Cardiac muscle cell (in vitro differentiated cells and primary cell): ENCODE results near the gene SMIM36. TPM values are rescaled to one million over a fixed set of nuclear protein-coding genes. Genes with fewer than 3 reads are reported as not detected.

ENCODE experiments used
- DNase-seq, 2 donors: peaks; one replicate each; pipeline versions ENCODE4 v3.0.0 to v3.0.0-alpha.2; 2010 to 2017; ENCODE audit warnings: low read depth in 1 of 2, low spot score in 1 of 2
- H3K27ac ChIP-seq: fragments of 200-600 bp; sonication (generic); 2 replicates; pipeline ENCODE4 v1.5.1; 2016
- H3K27me3 ChIP-seq: fragments of 200-600 bp; sonication (generic); 2 replicates; pipeline ENCODE4 v1.6.0; 2016; ENCODE audit warnings: control low read depth
- H3K36me3 ChIP-seq: fragments of 200-600 bp; sonication (generic); 2 replicates; pipeline ENCODE4 v1.5.1; 2016; ENCODE audit warnings: control low read depth
- H3K4me1 ChIP-seq: fragments of 200-600 bp; sonication (generic); 2 replicates; pipeline ENCODE4 v1.8.1; 2017; ENCODE audit warnings: low read depth, mild to moderate bottlenecking, mixed run types
- H3K4me3 ChIP-seq: fragments of 200-600 bp; sonication (generic); 2 replicates; pipeline ENCODE4 v1.5.1; 2016; ENCODE audit warnings: mild to moderate bottlenecking
- H3K9me3 ChIP-seq: fragments of 200-600 bp; sonication (generic); 2 replicates; pipeline ENCODE4 v1.5.1; 2017; ENCODE audit warnings: low read depth, mild to moderate bottlenecking, control low read depth
- polyA plus RNA-seq: library from polyadenylated mRNA; unstranded; fragments of >200 nt; fragmentation: Nextera tagmentation; extraction: Ambion mirVana; gene quantifications from 2 replicates; pipeline ENCODE4 v1.2.1, GENCODE V29; 2016
- total RNA-seq: library from RNA; depleted of rRNA; stranded (reverse); fragments of >200 nt; gene quantifications from 2 replicates; pipeline ENCODE4 v1.2.3, GENCODE V29; 2016
- TF ChIP-seq, protein P1 (sequence below): IDR thresholded peaks from 2 replicates; pipeline ENCODE4 v1.5.1; 2012; ENCODE audit warnings: low read depth, mild to moderate bottlenecking, low read length

Gene SMIM36
- total and polyA plus RNA-seq, 2 experiments from 2014 or later = not detected

DNA sequence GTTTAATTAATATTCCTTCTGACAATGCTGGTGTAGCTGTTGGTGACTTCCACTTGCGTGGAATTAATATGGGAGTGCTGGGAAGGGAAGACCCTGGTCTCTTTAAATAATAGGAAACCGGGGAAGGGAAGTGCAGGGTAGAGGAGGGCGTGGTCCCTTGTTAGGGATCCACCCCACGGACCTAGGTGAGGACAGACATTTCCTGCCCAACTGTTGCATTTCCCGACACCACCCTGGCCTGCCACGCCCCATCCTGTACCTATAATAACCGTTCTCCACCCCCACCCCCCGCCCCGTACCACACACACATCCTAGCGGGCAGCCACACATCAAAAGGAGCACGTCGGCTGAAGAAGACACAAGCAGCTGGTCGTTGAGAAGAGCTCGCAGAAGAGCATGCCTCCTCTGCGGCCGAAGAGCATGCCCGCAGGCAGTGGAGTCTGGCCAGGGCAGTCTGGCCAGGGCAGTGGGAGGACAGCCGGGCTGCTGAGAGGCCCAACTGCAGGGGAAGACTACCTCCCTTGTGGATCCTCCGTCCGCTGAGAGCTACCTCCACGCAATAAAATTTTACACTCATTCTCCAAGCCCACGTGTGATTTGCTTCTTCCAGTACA is 52.9 kb downstream of the SMIM36 start:
- no peak for DNase-seq
- Histone ChIP-seq H3K4me3 (no peak overlapping the region), H3K36me3 (no peaks in the 10 kb centered on the region), H3K9me3 (no peaks in the 10 kb centered on the region), H3K27me3 (no peaks in the 10 kb centered on the region), H3K4me1 (no peaks in the 10 kb centered on the region), H3K27ac (no peak overlapping the region)
- TF ChIP-seq, protein P1, sequence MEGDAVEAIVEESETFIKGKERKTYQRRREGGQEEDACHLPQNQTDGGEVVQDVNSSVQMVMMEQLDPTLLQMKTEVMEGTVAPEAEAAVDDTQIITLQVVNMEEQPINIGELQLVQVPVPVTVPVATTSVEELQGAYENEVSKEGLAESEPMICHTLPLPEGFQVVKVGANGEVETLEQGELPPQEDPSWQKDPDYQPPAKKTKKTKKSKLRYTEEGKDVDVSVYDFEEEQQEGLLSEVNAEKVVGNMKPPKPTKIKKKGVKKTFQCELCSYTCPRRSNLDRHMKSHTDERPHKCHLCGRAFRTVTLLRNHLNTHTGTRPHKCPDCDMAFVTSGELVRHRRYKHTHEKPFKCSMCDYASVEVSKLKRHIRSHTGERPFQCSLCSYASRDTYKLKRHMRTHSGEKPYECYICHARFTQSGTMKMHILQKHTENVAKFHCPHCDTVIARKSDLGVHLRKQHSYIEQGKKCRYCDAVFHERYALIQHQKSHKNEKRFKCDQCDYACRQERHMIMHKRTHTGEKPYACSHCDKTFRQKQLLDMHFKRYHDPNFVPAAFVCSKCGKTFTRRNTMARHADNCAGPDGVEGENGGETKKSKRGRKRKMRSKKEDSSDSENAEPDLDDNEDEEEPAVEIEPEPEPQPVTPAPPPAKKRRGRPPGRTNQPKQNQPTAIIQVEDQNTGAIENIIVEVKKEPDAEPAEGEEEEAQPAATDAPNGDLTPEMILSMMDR = no peak

DNA sequence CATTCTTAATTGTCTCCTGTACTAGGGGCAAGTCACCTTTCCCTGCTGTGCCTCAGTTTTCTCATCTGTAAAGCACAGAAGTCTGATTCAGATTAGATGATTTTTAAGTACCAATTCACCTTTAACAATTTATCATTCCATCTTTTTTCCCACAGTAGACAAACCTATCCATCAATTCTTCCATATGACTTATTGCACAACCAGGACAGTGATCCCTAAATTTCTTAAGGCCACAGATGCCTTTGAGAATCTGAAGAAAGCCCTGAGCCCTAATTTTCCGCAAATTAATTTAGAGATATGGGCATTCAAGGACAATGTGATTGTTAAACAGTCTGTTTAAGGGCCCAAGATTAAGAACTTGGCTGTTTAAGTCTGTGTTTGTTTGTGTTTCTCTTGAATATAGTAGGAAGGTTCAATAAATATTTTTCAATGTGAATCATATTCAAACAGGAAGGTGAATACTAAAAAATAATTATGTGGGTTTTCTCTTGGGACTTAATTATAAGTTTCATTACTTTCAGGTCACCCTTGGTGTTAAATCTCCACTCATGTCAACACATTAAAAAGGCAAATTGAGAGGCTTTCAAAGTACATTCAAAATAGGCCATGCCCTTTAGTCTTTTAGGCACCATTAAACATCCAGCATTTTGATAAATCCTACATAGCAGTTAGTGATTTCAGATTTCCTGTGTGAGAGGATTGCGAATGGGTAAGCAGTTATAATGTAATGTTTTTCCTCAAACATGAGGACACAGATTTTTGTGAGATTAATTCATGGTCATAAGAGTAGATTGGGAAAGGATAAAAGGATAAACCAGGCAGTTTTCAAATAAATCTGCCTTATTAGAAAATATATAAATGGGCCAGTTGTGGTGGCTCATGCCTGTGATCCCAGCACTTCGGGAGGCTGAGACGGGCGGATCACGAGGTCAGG is 54.7 kb downstream of the SMIM36 start:
- no peaks in the 10 kb centered on the region for H3K27me3 ChIP-seq
- no peaks in the 10 kb centered on the region for H3K4me1 ChIP-seq
- no peaks in the 10 kb centered on the region for H3K36me3 ChIP-seq
- TF ChIP-seq, protein P1 = no peak
- no peaks in the 10 kb centered on the region for H3K9me3 ChIP-seq
- no peak overlapping the region for H3K4me3 ChIP-seq
- no peak for DNase-seq
- H3K27ac ChIP-seq = no peak overlapping the region

DNA sequence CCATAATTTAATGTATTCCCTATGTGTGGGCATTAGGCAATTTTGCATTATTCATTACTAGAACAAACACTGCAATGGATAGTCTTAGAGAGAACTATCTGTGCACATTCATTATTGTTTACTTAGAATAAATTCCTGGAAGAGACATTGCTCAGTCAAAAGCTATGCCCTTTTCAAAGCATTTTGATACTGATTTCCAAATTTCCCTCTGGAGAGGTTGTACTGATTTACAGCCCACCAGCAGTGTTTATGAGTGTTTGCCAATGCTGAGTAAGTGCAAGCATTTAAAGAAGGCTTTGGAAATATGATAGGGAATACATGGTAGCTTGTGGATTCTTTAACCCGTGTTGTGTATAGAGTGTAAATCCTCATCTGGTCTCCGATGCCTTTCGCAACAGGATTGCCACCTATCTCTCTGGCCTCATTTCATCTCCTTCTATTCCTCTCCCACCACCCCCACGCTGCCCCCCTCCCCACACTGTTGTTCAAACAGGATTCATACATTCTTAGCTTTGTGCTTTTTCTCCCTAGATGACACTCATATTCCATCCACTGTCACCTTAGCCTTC is 56.3 kb downstream of the SMIM36 start:
- H3K9me3 ChIP-seq = no peaks in the 10 kb centered on the region
- H3K36me3 ChIP-seq = no peaks in the 10 kb centered on the region
- peaks cover 10% of the 10 kb centered on the region for H3K4me1 ChIP-seq
- TF ChIP-seq, protein P1 = no peak
- peak in 1 of 2 donors; percentile 87 for DNase-seq
- no peak overlapping the region for H3K4me3 ChIP-seq
- no peaks in the 10 kb centered on the region for H3K27me3 ChIP-seq
- no peak overlapping the region for H3K27ac ChIP-seq

DNA sequence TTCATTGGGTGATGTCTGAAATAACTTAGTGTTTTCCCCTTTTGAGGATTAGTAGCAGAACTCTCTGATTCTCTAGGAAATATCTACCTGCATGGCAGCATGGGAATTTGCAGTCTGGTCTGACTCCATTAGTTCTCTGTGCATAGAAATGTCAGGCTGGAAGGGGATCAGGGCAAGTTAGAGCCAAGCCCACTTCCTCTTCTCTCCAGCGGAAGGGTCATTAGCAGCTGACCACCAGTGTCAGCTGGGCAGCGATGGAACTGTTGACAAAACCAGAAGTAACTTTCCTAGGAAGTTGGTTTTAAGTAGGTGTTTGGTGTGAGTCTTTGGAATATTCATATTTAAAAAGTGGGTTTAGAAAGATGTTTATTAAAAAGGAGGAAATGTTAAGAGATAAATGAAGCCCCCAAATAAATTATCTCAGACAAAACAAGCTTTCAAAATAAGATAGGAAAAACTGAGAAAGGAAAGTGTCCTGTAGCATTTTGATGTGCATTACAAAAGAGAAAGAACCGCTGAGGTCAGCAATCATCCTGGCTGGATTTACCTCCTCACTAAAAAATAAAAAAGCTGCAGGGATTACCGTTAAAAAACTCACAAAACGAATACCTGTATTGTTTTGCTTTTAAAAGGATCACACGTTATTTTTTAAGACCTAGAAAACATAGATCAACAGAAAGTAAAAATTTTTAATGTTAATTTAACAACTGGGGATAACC is 57.3 kb downstream of the SMIM36 start:
- Histone ChIP-seq H3K9me3 (no peaks in the 10 kb centered on the region), H3K27me3 (no peaks in the 10 kb centered on the region), H3K36me3 (no peaks in the 10 kb centered on the region), H3K27ac (no peak overlapping the region), H3K4me3 (no peak overlapping the region), H3K4me1 (peaks cover 10% of the 10 kb centered on the region)
- no peak for DNase-seq
- TF ChIP-seq, protein P1 = no peak

DNA sequence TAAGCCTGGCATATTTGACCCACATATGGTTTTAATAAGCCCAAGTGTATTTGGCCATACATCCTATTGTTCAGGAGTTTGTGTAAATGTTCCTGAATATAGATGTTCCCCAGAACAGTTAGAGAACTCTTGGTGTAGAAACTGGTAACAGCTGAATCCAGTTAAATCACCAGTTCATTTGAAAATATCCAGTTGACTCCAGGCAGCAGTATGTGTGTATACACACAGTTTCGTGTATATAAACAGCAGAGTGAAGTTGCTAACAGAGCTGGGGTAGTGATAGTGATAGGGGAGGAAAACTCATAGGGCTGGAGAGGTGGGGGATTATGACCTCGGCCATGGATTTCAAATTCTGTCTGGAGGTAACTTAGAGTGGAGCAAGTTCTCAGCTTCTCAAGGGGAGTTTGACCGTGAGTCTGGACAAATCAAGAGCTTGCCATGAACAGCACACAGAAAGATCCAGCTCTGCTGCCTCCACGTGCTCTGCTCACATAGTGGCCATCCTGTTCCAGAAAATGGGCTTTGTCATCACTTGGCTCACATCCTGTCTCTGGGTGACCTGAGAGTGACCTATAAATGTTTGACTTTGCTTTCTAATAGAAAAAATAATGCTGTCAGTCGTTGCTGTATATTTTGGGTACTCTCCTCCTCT is 59.0 kb downstream of the SMIM36 start:
- TF ChIP-seq, protein P1 = no peak
- peak in 1 of 2 donors; percentile 81 for DNase-seq
- no peaks in the 10 kb centered on the region for H3K36me3 ChIP-seq
- peaks cover 10% of the 10 kb centered on the region for H3K4me1 ChIP-seq
- no peaks in the 10 kb centered on the region for H3K9me3 ChIP-seq
- peak overlapping the region; percentile 3 for H3K27ac ChIP-seq
- H3K4me3 ChIP-seq = no peak overlapping the region
- no peaks in the 10 kb centered on the region for H3K27me3 ChIP-seq
